Heart left ventricle (tissue), 13 donors: ENCODE measurements around the gene EFHD2.

Experiments
- CTCF ChIP-seq, 12 donors: fragments of 200-600 bp; sonication (generic) in 4 of 12; IDR thresholded peaks; one replicate each; pipeline versions ENCODE4 v1.5.0 to v1.8.0; 2018 to 2022; ENCODE audit warnings: antibody characterized with exemption in 12 of 12, mild to moderate bottlenecking in 5 of 12
- POLR2A ChIP-seq, 2 donors: fragments of 450-650 bp; IDR thresholded peaks; one replicate each; pipeline ENCODE4 v1.6.1; 2017; ENCODE audit warnings: antibody characterized with exemption in 2 of 2, mild to moderate bottlenecking in 2 of 2, moderate library complexity in 2 of 2
- donor health status: ischemic (EF 13 %, LVEDD 7.1; RV severe dilation, severe dysfunction).
- donor health status: DM: no; HTN: yes; CAD: no.
- donor health status: DM: no; HTN: no; CAD: no.
- donor health status: ischemic (EF 25% LVEDD 6.9; RV normal size, moderate dysfunction).
- donor health status: ischemic (EF 25% LVEDD 5.7; RV mildly dilated, moderate dysfunction).
- donor health status: ischemic (EF 35%, LVEDD 5.7; RV mildly dilated, moderate dysfunction).
- donor health status: nonischemic (EF 11% LVEDD 7.7; RV severe dilation, severe dysfunction).
- donor health status: DM: yes; HTN: yes; CAD: no.
- donor health status: PGD.
- donor health status: ischemic (EF 29% LVEDD 5.4; RV normal size, mild dysfunction).
- donor health status: nonischemic (EF 23%, LVEDD 6.1; RV moderate dilation, normal function).

GRCh38 chr1:15362096-15362736 lies 47.5 kb upstream of the EFHD2 start:
- no peak for TF ChIP-seq POLR2A (IDR thresholded peaks at IDR 0.05)
- no peak for TF ChIP-seq CTCF (IDR thresholded peaks at IDR 0.05)
